Measurements from ENCODE around the gene KCND2.

DNA sequence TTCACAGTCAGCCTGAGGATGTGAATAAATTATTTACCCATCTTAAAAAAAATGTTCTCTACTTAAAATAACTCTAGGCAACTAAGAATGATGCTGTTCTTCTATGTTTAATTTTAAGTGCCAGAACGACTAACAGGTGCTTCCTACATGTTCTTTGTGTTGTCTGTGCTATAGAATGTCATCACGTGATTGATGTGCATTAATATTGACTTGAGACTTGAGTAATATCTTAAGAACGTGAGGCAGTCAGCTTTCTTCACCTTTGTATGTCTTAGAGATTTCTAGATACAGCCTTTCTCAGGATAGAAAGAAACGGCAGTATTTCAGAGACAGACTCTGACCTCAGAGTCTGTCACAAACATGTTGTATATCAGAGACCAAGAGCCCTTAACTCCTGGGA lies 274.6 kb downstream of the KCND2 start:
- TF ChIP-seq, protein P1, sequence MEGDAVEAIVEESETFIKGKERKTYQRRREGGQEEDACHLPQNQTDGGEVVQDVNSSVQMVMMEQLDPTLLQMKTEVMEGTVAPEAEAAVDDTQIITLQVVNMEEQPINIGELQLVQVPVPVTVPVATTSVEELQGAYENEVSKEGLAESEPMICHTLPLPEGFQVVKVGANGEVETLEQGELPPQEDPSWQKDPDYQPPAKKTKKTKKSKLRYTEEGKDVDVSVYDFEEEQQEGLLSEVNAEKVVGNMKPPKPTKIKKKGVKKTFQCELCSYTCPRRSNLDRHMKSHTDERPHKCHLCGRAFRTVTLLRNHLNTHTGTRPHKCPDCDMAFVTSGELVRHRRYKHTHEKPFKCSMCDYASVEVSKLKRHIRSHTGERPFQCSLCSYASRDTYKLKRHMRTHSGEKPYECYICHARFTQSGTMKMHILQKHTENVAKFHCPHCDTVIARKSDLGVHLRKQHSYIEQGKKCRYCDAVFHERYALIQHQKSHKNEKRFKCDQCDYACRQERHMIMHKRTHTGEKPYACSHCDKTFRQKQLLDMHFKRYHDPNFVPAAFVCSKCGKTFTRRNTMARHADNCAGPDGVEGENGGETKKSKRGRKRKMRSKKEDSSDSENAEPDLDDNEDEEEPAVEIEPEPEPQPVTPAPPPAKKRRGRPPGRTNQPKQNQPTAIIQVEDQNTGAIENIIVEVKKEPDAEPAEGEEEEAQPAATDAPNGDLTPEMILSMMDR (conservative IDR thresholded peaks at IDR 0.05): no peak
- TF ChIP-seq EZH2 (IDR thresholded peaks at IDR 0.05; ENCODE audit: low read depth): no peak
